NCI-H1092 (cell line): ENCODE results near the gene PDLIM1.

Source experiments
- DNase-seq: peaks from one replicate; lab custom pipeline; 2025; lab: John Stamatoyannopoulos, UW

The PDLIM1 gene

GRCh38 chr10:95263864-95264226 lies 27.0 kb downstream of the PDLIM1 start:
- DNase-seq = no peak

GRCh38 chr10:95262763-95263518 lies 27.9 kb downstream of the PDLIM1 start:
- no peak for DNase-seq

- no peak for DNase-seq
Observed at GRCh38 chr10:95261926-95262325, 28.9 kb downstream of the PDLIM1 start.

GRCh38 chr10:95260909-95261552 lies 29.8 kb downstream of the PDLIM1 start:
- no peak for DNase-seq

GRCh38 chr10:95260397-95260881 lies 30.4 kb downstream of the PDLIM1 start:
- no peak for DNase-seq

- DNase-seq = no peak
Observed at GRCh38 chr10:95257849-95258248, 33.0 kb downstream of the PDLIM1 start.

- no peak for DNase-seq
Observed at GRCh38 chr10:95256268-95256667, 34.5 kb downstream of the PDLIM1 start.

- DNase-seq = no peak
Observed at GRCh38 chr10:95254629-95255028, 36.2 kb downstream of the PDLIM1 start.

- no peak for DNase-seq
Observed at GRCh38 chr10:95253686-95254085, 37.1 kb downstream of the PDLIM1 start.

- DNase-seq = no peak
Observed at GRCh38 chr10:95253007-95253406, 37.8 kb downstream of the PDLIM1 start.

GRCh38 chr10:95250856-95251255 lies 39.9 kb downstream of the PDLIM1 start:
- DNase-seq = no peak

- DNase-seq = no peak
Observed at GRCh38 chr10:95249467-95249866, 41.3 kb downstream of the PDLIM1 start.

- no peak for DNase-seq
Observed at GRCh38 chr10:95248989-95249388, 41.8 kb downstream of the PDLIM1 start.

- DNase-seq = no peak
Observed at GRCh38 chr10:95247881-95248583, 42.8 kb downstream of the PDLIM1 start.

GRCh38 chr10:95247200-95247880 lies 43.5 kb downstream of the PDLIM1 start:
- no peak for DNase-seq

GRCh38 chr10:95246582-95247051 lies 44.2 kb downstream of the PDLIM1 start:
- DNase-seq = peak; percentile 37

GRCh38 chr10:95245425-95246055 lies 45.3 kb downstream of the PDLIM1 start:
- DNase-seq = no peak

GRCh38 chr10:95244152-95244551 lies 46.7 kb downstream of the PDLIM1 start:
- DNase-seq = no peak

GRCh38 chr10:95243318-95243617 lies 47.5 kb downstream of the PDLIM1 start:
- DNase-seq = no peak

- DNase-seq = no peak
Observed at GRCh38 chr10:95242581-95243317, 48.1 kb downstream of the PDLIM1 start.

- DNase-seq = peak; percentile 54
Observed at GRCh38 chr10:95241533-95241932, 49.3 kb downstream of the PDLIM1 start.
